SK-N-MC (cell line): ENCODE data around the gene CCDC183.

Experiments
- EZH2 ChIP-seq: fragments of 200-600 bp; sonication (generic); IDR thresholded peaks from one replicate; pipeline ENCODE4 v1.6.1; 2017; ENCODE audit warnings: antibody characterized with exemption
- POLR2AphosphoS5 ChIP-seq: IDR thresholded peaks from 2 replicates; pipeline ENCODE4 v1.6.1; 2012; ENCODE audit warnings: mild to moderate bottlenecking, low read depth, low read length, borderline replicate concordance

DNA sequence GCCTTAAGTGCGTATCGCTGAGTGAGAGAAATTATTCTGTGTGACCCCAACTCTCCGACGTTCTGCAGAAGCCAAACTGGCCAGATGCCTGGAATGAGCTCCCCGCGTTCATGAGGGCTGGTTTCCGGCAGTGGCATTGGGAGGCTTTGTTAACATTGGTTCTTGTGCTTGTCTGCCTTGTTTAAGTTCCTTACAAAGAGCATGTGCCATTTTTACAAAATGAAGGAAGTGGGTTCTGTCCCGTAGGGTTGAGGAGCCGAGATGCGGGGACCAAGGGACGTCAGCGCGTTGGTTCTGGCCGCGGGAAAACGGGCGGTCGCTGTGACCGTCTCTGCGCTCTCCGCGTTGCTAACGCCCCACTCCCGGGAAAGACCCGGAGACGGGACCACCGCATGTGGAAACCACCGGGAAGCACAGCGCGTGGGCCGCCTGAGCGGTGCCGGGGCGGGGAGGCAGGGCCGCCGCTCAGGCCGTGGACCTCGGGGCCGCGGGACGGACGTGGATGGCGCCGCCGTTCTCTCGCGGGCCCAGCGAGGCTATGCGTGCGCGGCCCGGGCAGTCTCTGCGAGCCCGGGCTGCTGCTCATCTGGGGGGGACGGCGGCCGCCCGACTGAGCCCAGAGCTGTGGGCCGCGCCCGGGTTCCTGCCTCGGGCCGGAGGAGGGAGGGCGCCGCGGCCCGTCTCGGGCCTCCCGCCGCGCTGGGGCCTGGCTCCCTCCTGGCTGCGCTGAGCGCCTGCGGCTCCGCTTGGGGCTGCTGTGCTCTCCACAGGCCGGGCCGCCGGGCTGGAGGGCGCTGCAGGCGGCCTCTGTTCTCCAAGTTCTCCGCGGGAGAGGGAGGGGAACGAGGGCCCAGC is 25.1 kb downstream of the CCDC183 start:
- no peak for TF ChIP-seq EZH2
- TF ChIP-seq POLR2AphosphoS5: no peak
